GM12878 (cell line): ENCODE data around the gene ADAM19. TPM values are rescaled to one million over a fixed set of nuclear protein-coding genes. Genes with fewer than 3 reads are reported as not detected.

Source experiments
- ATAC-seq: fragments of 200-7000 bp; cut with Tn5 transposase; 3 replicates; pipeline ENCODE4 v1.9.1; 2020; ENCODE audit warnings: mild to moderate bottlenecking, moderate library complexity
- BruUV-seq: library from RNA; stranded (reverse); fragments of 400-500 nt; replicated peaks from 2 replicates; lab custom pipeline; 2021; lab: Mats Ljungman, UMichigan
- CTCF ChIA-PET: fragments of 300-600 bp; sonication (Branson Sonifier 250); formaldehyde crosslinking; extraction: SDS; loops from one replicate; lab custom pipeline; 2021; ENCODE audit warnings: inconsistent platforms; lab: Yijun Ruan, JAX
- POLR2A ChIA-PET: fragments of 350-600 bp; formaldehyde crosslinking; extraction: SDS; loops from one replicate; lab custom pipeline; 2021; ENCODE audit warnings: inconsistent platforms; lab: Charles Lee
- RAD21 ChIA-PET: fragments of 300-600 bp; sonication (Branson Sonifier 250); formaldehyde crosslinking; loops from one replicate; lab custom pipeline; 2023; ENCODE audit warnings: antibody characterized with exemption; ENCODE audit not compliant: unreplicated experiment; lab: Charles Lee
- SMC1A ChIA-PET: fragments of 300-600 bp; sonication (Branson Sonifier 250); formaldehyde crosslinking; loops from one replicate; lab custom pipeline; 2023; ENCODE audit not compliant: unreplicated experiment, uncharacterized antibody; lab: Charles Lee
- DNase-seq: peaks from one replicate; pipeline ENCODE4 v3.0.0-alpha.2; 2011; ENCODE audit warnings: low read depth, low spot score
- FAIRE-seq: peaks from 3 replicates; lab custom pipeline; 2011; peaks lifted over from hg19 to GRCh38; lab: Jason Lieb, UNC
- H2AFZ ChIP-seq: 2 replicates; pipeline ENCODE4 v1.6.0; 2011; ENCODE audit warnings: low read depth, low read length, control low read depth; ENCODE audit not compliant: control insufficient read depth
- H3K27ac ChIP-seq: 2 replicates; pipeline ENCODE4 v1.5.1; 2011; ENCODE audit warnings: control low read depth; ENCODE audit not compliant: control insufficient read depth, insufficient read depth
- H3K27me3 ChIP-seq, 2 experiments: replicated peaks in 1 of 2; 2 replicates each; pipeline versions ENCODE4 v1.6.0 to v1.6.1; 2011; ENCODE audit warnings: low read length in 1 of 2; ENCODE audit not compliant: control insufficient read depth in 2 of 2, insufficient read depth in 2 of 2
- H3K36me3 ChIP-seq, 2 experiments: 2 replicates each; pipeline ENCODE4 v1.5.1; 2011; ENCODE audit warnings: low read length in 1 of 2; ENCODE audit not compliant: control insufficient read depth in 2 of 2, insufficient read depth in 2 of 2
- H3K4me1 ChIP-seq: 2 replicates; pipeline ENCODE4 v1.6.1; 2011; ENCODE audit warnings: mild to moderate bottlenecking, low read length, moderate library complexity, mixed read lengths; ENCODE audit not compliant: control insufficient read depth, insufficient read depth
- H3K4me2 ChIP-seq: 2 replicates; pipeline ENCODE4 v1.6.0; 2011; ENCODE audit warnings: control low read depth; ENCODE audit not compliant: control insufficient read depth, insufficient read depth
- H3K4me3 ChIP-seq: fragments of 200-600 bp; sonication (generic); 2 replicates; pipeline ENCODE4 v1.5.1; 2016
- H3K79me2 ChIP-seq: 2 replicates; pipeline ENCODE4 v1.6.0; 2011; ENCODE audit warnings: low read length; ENCODE audit not compliant: control insufficient read depth, insufficient read depth
- H3K9ac ChIP-seq: 2 replicates; pipeline ENCODE4 v1.8.0; 2011; ENCODE audit warnings: low read length, control low read depth, mixed read lengths; ENCODE audit not compliant: control insufficient read depth, insufficient read depth
- H3K9me3 ChIP-seq: replicated peaks from 3 replicates; pipeline ENCODE4 v1.5.1; 2011; ENCODE audit warnings: mild to moderate bottlenecking, low read length; ENCODE audit not compliant: control insufficient read depth, insufficient read depth
- H4K20me1 ChIP-seq: 2 replicates; pipeline ENCODE4 v1.6.0; 2011; ENCODE audit not compliant: control insufficient read depth, insufficient read depth
- EED ChIP-seq: sonication (generic); IDR thresholded peaks from 2 replicates; pipeline ENCODE4 v1.6.1; 2016; ENCODE audit warnings: antibody characterized with exemption, low read depth
- ESRRA ChIP-seq: IDR thresholded peaks from 2 replicates; pipeline ENCODE4 v1.6.1; 2012; ENCODE audit warnings: mild to moderate bottlenecking, low read length, improper control_type of control experiment
- IKZF2 ChIP-seq, 2 experiments: fragments of 450-650 bp; IDR thresholded peaks; 2 replicates each; pipeline ENCODE4 v1.6.1; 2017; ENCODE audit warnings: mild to moderate bottlenecking in 2 of 2, moderate library complexity in 2 of 2
- NR2F1 ChIP-seq: fragments of 450-650 bp; conservative IDR thresholded peaks from 2 replicates; pipeline ENCODE4 v1.6.1; 2017; ENCODE audit warnings: mild to moderate bottlenecking
- SUPT20H ChIP-seq: IDR thresholded peaks from 2 replicates; pipeline ENCODE4 v1.6.1; 2011; ENCODE audit warnings: low read depth, mild to moderate bottlenecking, low read length, moderate library complexity, borderline replicate concordance; ENCODE audit not compliant: control insufficient read depth
- ZNF687 ChIP-seq: fragments of 450-650 bp; IDR thresholded peaks from 2 replicates; pipeline ENCODE4 v1.6.1; 2017; ENCODE audit warnings: mild to moderate bottlenecking, moderate library complexity
- WGBS: methylation state at CpG from one replicate; pipeline ENCODE4 v1.1.6; 2016; ENCODE audit warnings: low lambda C conversion rate; ENCODE audit not compliant: insufficient replicate concordance, insufficient coverage; ENCODE audit errors: missing lambda C conversion rate; 5-methylcytosine and 5-hydroxymethylcytosine counted together
- in situ Hi-C: fragments of 300-500 bp; cut with MboI; formaldehyde crosslinking; loops from 9 replicates; pipeline ENCODE4 v1.14.3; 2018; ENCODE audit warnings: mixed read lengths
- intact Hi-C: fragments of 100-400 bp; cut with micrococcal nuclease; formaldehyde crosslinking; loops from one replicate; pipeline ENCODE4 v1.14.2; 2022; ENCODE audit not compliant: unreplicated experiment
- polyA plus RNA-seq, 11 experiments: library from polyadenylated mRNA; depleted of rRNA in 4 of 11; unstranded in 6 of 11; stranded (reverse) in 5 of 11; fragments of >200 nt; fragmentation: Nextera tagmentation in 4 of 11; fragmentation: Illumina TruSeq in 1 of 11; extraction: Ambion mirVana in 4 of 11; extraction: Trizol in 1 of 11; gene quantifications; 1 replicate in 1 of 11; 2 replicates in 10 of 11; pipeline versions ENCODE4 v1.2.1 to v1.2.3, GENCODE V29; 2011 to 2016; ENCODE audit warnings: inconsistent platforms in 2 of 11, missing spikeins in 2 of 11, low read depth in 1 of 11
- total RNA-seq, 4 experiments: library from RNA; depleted of rRNA in 3 of 4; stranded (reverse); fragments of >200 nt in 3 of 4; fragmentation: Illumina TruSeq in 1 of 4; extraction: Trizol in 1 of 4; gene quantifications; 2 replicates each; pipeline versions ENCODE4 v1.2.1 to v1.2.3, GENCODE V29; 2013 to 2021

Gene ADAM19
- total and polyA plus RNA-seq, 10 of the 15 experiments (the other 5 are each of a cell fraction or from before 2014, with no cell fraction given), result 16.0 to 92.8 (median 44.7) TPM

DNA sequence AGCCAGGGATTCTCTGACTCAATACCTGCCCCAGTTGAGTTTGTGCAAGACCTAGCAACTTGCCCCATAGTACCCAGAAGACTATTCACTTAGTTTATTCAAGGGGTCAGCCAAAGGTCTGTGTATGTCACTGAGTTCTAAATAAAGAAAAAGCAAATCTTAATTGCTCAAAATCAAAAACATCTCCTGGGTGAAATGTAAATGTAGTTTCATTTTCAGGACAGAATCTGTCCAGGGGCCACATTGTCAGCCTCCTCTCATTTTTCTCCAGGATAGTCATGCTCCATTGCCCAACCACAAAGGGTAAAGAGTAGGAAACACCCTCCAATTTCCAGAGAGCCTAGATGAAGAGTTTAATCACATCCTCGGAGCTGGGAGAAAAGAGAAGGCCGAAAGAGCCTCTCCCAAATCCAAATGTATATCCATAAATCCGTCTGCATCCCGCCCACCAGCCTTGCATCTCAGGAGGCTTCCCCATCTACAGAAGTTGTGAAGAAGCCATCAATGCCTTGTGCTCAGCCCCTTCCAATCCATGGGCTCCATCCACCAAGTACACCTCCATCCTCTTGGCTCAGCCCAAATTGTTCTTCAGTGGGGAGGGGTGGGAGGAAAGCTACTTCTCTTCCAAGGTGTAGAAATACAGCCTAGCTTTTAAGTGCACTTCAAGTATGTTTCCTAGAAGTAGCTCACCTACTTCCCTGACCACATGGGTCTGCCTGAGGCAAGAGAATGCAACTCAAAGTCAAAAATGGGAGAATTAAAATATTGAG lies 26.9 kb downstream of the ADAM19 start:
- peak overlapping the region; percentile 64 for H3K4me2 ChIP-seq
- POLR2A ChIA-PET, result interaction anchor here (1.2 to 1.3 kb wide), 2 partner anchors 10 to 18 kb away, joined by 3 read pairs; no protein-coding TSS in a partner anchor
- CTCF ChIA-PET, result interaction anchor here (1.0 to 2.4 kb wide), 3 partner anchors 10 to 28 kb away, joined by 3 to 6 read pairs (median 3); no protein-coding TSS in a partner anchor

More for the DNA sequence above, 26.9 kb downstream of the ADAM19 start:
- Histone ChIP-seq H3K79me2 (peaks cover 32% of the 10 kb centered on the region), H2AFZ (no peak overlapping the region), H4K20me1 (0 out of 2 replicates have a peak, but pooled peaks cover 2% of the 10 kb centered on the region), H3K27me3 (no peaks in the 10 kb centered on the region), H3K27ac (peak overlapping the region; percentile 35; the same call in 1 of the 2 replicates), H3K9ac (no peak overlapping the region), H3K4me3 (0 out of 2 replicates have a peak overlapping the region, but pooled peaks have one; percentile 21), H3K4me1 (peaks cover 48% of the 10 kb centered on the region), H3K9me3 (no peaks in the 10 kb centered on the region; the same call in 2 of the 3 replicates), H3K36me3 (peaks cover 4 to 6% of the 10 kb centered on the region in 2 experiments; a peak in 2 of 4 replicates)
- in situ Hi-C loops, result no loop called here
- peak; percentile 42 for ATAC-seq
- no peak for TF ChIP-seq ZNF687
- no peak for TF ChIP-seq ESRRA
- TF ChIP-seq SUPT20H, result no peak
- TF ChIP-seq NR2F1, result no peak
- 0 out of 4 replicates have a peak, but pooled peaks of 1 of the 2 experiments have one; percentile 11 for TF ChIP-seq IKZF2 (IDR thresholded peaks at IDR 0.05)
- peak; percentile 78 for TF ChIP-seq EED
- RAD21 ChIA-PET, result interaction anchor here (0.9 to 3.6 kb wide), 5 partner anchors 8 to 170 kb away, joined by 3 to 28 read pairs (median 4); no protein-coding TSS in a partner anchor
- FAIRE-seq, result no peak
- BruUV-seq, result no TSS peak
- WGBS, result 94% methylated on average over 3 of the region's 4 CpGs
- SMC1A ChIA-PET, result interaction anchor here (1.1 to 3.7 kb wide), 5 partner anchors 13 to 79 kb away, joined by 3 to 36 read pairs (median 15); no protein-coding TSS in a partner anchor
- intact Hi-C loops, result no loop called here
- no peak for DNase-seq
